HEK293 (cell line): ENCODE data around the gene BCAN.

Experiments
- CTCF ChIA-PET: fragments of 350-600 bp; formaldehyde crosslinking; extraction: SDS; loops from one replicate; lab custom pipeline; 2021; ENCODE audit warnings: antibody characterized with exemption; lab: Yijun Ruan, JAX
- POLR2A ChIA-PET: fragments of 300-600 bp; formaldehyde crosslinking; extraction: SDS; loops from one replicate; lab custom pipeline; 2020; ENCODE audit warnings: antibody characterized with exemption, inconsistent platforms; lab: Yijun Ruan, JAX
- H3K27ac ChIP-seq: fragments of 200-500 bp; sonication (Bioruptor generic); 2 replicates; pipeline ENCODE4 v1.5.1; 2014; ENCODE audit warnings: low read depth, low read length, control low read depth, inconsistent platforms; ENCODE audit errors: extremely low read depth
- H3K36me3 ChIP-seq, 2 experiments: fragments of 200-500 bp in 1 of 2; sonication (Bioruptor generic) in 1 of 2; 1 replicate in 1 of 2; 2 replicates in 1 of 2; pipeline ENCODE4 v1.5.1; 2014 to 2017; ENCODE audit warnings: inconsistent platforms in 2 of 2, low read length in 2 of 2; ENCODE audit not compliant: control insufficient read depth in 2 of 2, insufficient read depth in 1 of 2
- H3K4me1 ChIP-seq: fragments of 200-500 bp; sonication (Bioruptor generic); 2 replicates; pipeline ENCODE4 v1.5.1; 2014; ENCODE audit warnings: mild to moderate bottlenecking, low read length, inconsistent platforms; ENCODE audit not compliant: control insufficient read depth, insufficient read depth
- H3K4me3 ChIP-seq: 2 replicates; pipeline ENCODE4 v1.5.1; 2011; ENCODE audit warnings: low read depth, mild to moderate bottlenecking, control low read depth, low read length, moderate library complexity
- H3K9me3 ChIP-seq: fragments of 200-500 bp; sonication (Bioruptor generic); 2 replicates; pipeline ENCODE4 v1.5.1; 2014; ENCODE audit warnings: low read depth, low read length, inconsistent platforms; ENCODE audit not compliant: control insufficient read depth, insufficient read depth
- ELK4 ChIP-seq: IDR thresholded peaks from 2 replicates; pipeline ENCODE4 v1.6.1; 2011; ENCODE audit warnings: mild to moderate bottlenecking, low read depth, low read length, borderline replicate concordance
- GLIS2 ChIP-seq: fragments of 450-650 bp; formaldehyde crosslinking; IDR thresholded peaks from 2 replicates; pipeline ENCODE4 v1.5.1; 2016; ENCODE audit warnings: missing biosample characterization, missing genetic modification characterization
- KLF17 ChIP-seq: fragments of 450-650 bp; formaldehyde crosslinking; IDR thresholded peaks from 2 replicates; pipeline ENCODE4 v1.5.1; 2016; ENCODE audit warnings: missing biosample characterization, missing genetic modification characterization
- MZF1 ChIP-seq: fragments of 450-650 bp; formaldehyde crosslinking; IDR thresholded peaks from 2 replicates; pipeline ENCODE4 v1.5.1; 2017; ENCODE audit warnings: missing biosample characterization, missing genetic modification characterization, borderline replicate concordance
- PATZ1 ChIP-seq: fragments of 450-650 bp; formaldehyde crosslinking; IDR thresholded peaks from 2 replicates; pipeline ENCODE4 v1.5.1; 2016; ENCODE audit warnings: missing biosample characterization, missing genetic modification characterization
- PRDM1 ChIP-seq: fragments of 450-650 bp; formaldehyde crosslinking; IDR thresholded peaks from 2 replicates; pipeline ENCODE4; 2016; ENCODE audit warnings: missing biosample characterization, missing genetic modification characterization
- PRDM6 ChIP-seq: fragments of 450-650 bp; formaldehyde crosslinking; IDR thresholded peaks from 2 replicates; pipeline ENCODE4 v1.5.1; 2017; ENCODE audit warnings: missing biosample characterization, missing genetic modification characterization
- REPIN1 ChIP-seq: fragments of 450-650 bp; formaldehyde crosslinking; IDR thresholded peaks from 2 replicates; pipeline ENCODE4 v1.5.1; 2017; ENCODE audit warnings: missing biosample characterization, missing genetic modification characterization, low read depth
- TCF7L2 ChIP-seq: IDR thresholded peaks from 2 replicates; pipeline ENCODE4 v1.6.1; 2011; ENCODE audit warnings: low read depth, mild to moderate bottlenecking, inconsistent platforms, low read length, moderate library complexity, borderline replicate concordance
- ZBTB17 ChIP-seq: fragments of 450-650 bp; formaldehyde crosslinking; IDR thresholded peaks from 2 replicates; pipeline ENCODE4 v1.5.1; 2016; ENCODE audit warnings: missing biosample characterization, missing genetic modification characterization
- ZBTB21 ChIP-seq: fragments of 450-650 bp; formaldehyde crosslinking; IDR thresholded peaks from 2 replicates; pipeline ENCODE4 v1.5.1; 2017; ENCODE audit warnings: missing biosample characterization, missing genetic modification characterization
- ZIC2 ChIP-seq: fragments of 450-650 bp; formaldehyde crosslinking; IDR thresholded peaks from 2 replicates; pipeline ENCODE4 v1.5.1; 2016; ENCODE audit warnings: missing biosample characterization, missing genetic modification characterization
- ZNF280C ChIP-seq: fragments of 450-650 bp; formaldehyde crosslinking; IDR thresholded peaks from 2 replicates; pipeline ENCODE4 v1.5.1; 2016; ENCODE audit warnings: missing biosample characterization, missing genetic modification characterization
- ZNF350 ChIP-seq: fragments of 450-650 bp; formaldehyde crosslinking; IDR thresholded peaks from 2 replicates; pipeline ENCODE4 v1.5.0; 2017; ENCODE audit warnings: missing biosample characterization, mild to moderate bottlenecking, missing genetic modification characterization
- ZNF394 ChIP-seq: fragments of 450-650 bp; formaldehyde crosslinking; IDR thresholded peaks from 2 replicates; pipeline ENCODE4 v1.5.1; 2016; ENCODE audit warnings: missing biosample characterization, missing genetic modification characterization, mild to moderate bottlenecking, moderate library complexity, borderline replicate concordance
- ZNF488 ChIP-seq: fragments of 450-650 bp; formaldehyde crosslinking; IDR thresholded peaks from 2 replicates; pipeline ENCODE4 v1.5.1; 2016; ENCODE audit warnings: missing biosample characterization, missing genetic modification characterization
- ZNF664 ChIP-seq: fragments of 450-650 bp; formaldehyde crosslinking; IDR thresholded peaks from 2 replicates; pipeline ENCODE4 v1.5.1; 2016; ENCODE audit warnings: missing biosample characterization, missing genetic modification characterization
- ZNF677 ChIP-seq: fragments of 450-650 bp; IDR thresholded peaks from 2 replicates; pipeline ENCODE4 v1.5.0; 2018; ENCODE audit warnings: missing biosample characterization, mild to moderate bottlenecking, missing genetic modification characterization, moderate library complexity
- ZNF692 ChIP-seq: fragments of 450-650 bp; formaldehyde crosslinking; IDR thresholded peaks from 2 replicates; pipeline ENCODE4 v1.5.1; 2016; ENCODE audit warnings: missing biosample characterization, missing genetic modification characterization
- ZNF776 ChIP-seq: fragments of 450-650 bp; formaldehyde crosslinking; IDR thresholded peaks from 2 replicates; pipeline ENCODE4 v1.5.0; 2017; ENCODE audit warnings: missing biosample characterization, missing genetic modification characterization, borderline replicate concordance
- ZNF837 ChIP-seq: fragments of 450-650 bp; formaldehyde crosslinking; IDR thresholded peaks from 2 replicates; pipeline ENCODE4 v1.5.1; 2016; ENCODE audit warnings: missing biosample characterization, missing genetic modification characterization
- ZNF843 ChIP-seq: fragments of 450-650 bp; formaldehyde crosslinking; IDR thresholded peaks from 2 replicates; pipeline ENCODE4 v1.5.1; 2016; ENCODE audit warnings: missing biosample characterization, missing genetic modification characterization

The BCAN gene

GRCh38 chr1:156664046-156664766 lies 22.3 kb downstream of the BCAN start:
- Histone ChIP-seq H3K36me3 (no peaks in the 10 kb centered on the region), H3K4me1 (peaks cover 9% of the 10 kb centered on the region; the same call in 1 of the 2 replicates), H3K9me3 (no peaks in the 10 kb centered on the region), H3K4me3 (no peak overlapping the region), H3K27ac (no peak overlapping the region)
- TF ChIP-seq ZNF776 (tag by site-specific recombination), result no peak
- 0 out of 2 replicates have a peak, but pooled peaks have one; percentile 0 for TF ChIP-seq PATZ1 (tag by site-specific recombination)
- TF ChIP-seq ZNF843 (tag by site-specific recombination), result no peak
- no peak for TF ChIP-seq PRDM6 (tag by site-specific recombination)
- no peak for TF ChIP-seq ZNF394 (tag by site-specific recombination)
- no peak for TF ChIP-seq ELK4
- 0 out of 2 replicates have a peak, but pooled peaks have one; percentile 26 for TF ChIP-seq KLF17
- 0 out of 2 replicates have a peak, but pooled peaks have one; percentile 13 for TF ChIP-seq ZIC2
- TF ChIP-seq ZBTB17 (tag by site-specific recombination), result 0 out of 2 replicates have a peak, but pooled peaks have one; percentile 10
- TF ChIP-seq ZNF677, result no peak
- no peak for TF ChIP-seq PRDM1
- CTCF ChIA-PET, result interaction anchor here (0.6 to 15.2 kb wide), 8 partner anchors 18 to 62 kb away, joined by 3 to 564 read pairs (median 4); partner anchors contain the start of genes HAPLN2 and NES
- POLR2A ChIA-PET, result interaction anchor here (0.8 to 2.6 kb wide), 6 partner anchors 9 to 64 kb away, joined by 3 to 16 read pairs (median 5); partner anchors contain the start of genes ISG20L2, METTL25B and NES

GRCh38 chr1:156664767-156665411 lies 23.0 kb downstream of the BCAN start:
- CTCF ChIA-PET, result interaction anchor here (0.6 to 15.2 kb wide), 9 partner anchors 17 to 57 kb away, joined by 3 to 564 read pairs (median 4); partner anchors contain the start of genes HAPLN2 and NES
- no peak overlapping the region for H3K4me3 ChIP-seq
- H3K27ac ChIP-seq, result no peak overlapping the region
- no peaks in the 10 kb centered on the region for H3K36me3 ChIP-seq
- POLR2A ChIA-PET, result interaction anchor here (0.5 to 2.6 kb wide), 7 partner anchors 9 to 708 kb away, joined by 3 to 16 read pairs (median 5); partner anchors contain the start of genes ISG20L2, METTL25B and NES
- H3K9me3 ChIP-seq, result no peaks in the 10 kb centered on the region
- peaks cover 9% of the 10 kb centered on the region; the same call in 1 of the 2 replicates for H3K4me1 ChIP-seq
- no peak for TF ChIP-seq ZNF350 (tag by site-specific recombination)
- no peak for TF ChIP-seq ZNF664 (tag by site-specific recombination)
- TF ChIP-seq GLIS2, result 0 out of 2 replicates have a peak, but pooled peaks have one; percentile 13
- no peak for TF ChIP-seq MZF1 (tag by site-specific recombination)
- no peak for TF ChIP-seq REPIN1 (tag by site-specific recombination)
- TF ChIP-seq ZBTB21 (tag by site-specific recombination), result no peak
- TF ChIP-seq ZNF280C (tag by site-specific recombination), result no peak
- TF ChIP-seq ZNF488 (tag by site-specific recombination), result no peak
- no peak for TF ChIP-seq ZNF837 (tag by site-specific recombination)
- TF ChIP-seq ZNF692, result no peak
- no peak for TF ChIP-seq TCF7L2
